H1 (cell line): ENCODE results near the gene PRKAG3. TPM values are rescaled to one million over a fixed set of nuclear protein-coding genes. Genes with fewer than 3 reads are reported as not detected.
"Not testable (repeated sequence)": the region's sequence is repeated elsewhere in the genome, so short reads cannot be mapped to it uniquely, and the experiment has no call there.

Experiments
- CTCF ChIA-PET: fragments of 300-600 bp; sonication (Branson Sonifier 250); formaldehyde crosslinking; loops from one replicate; lab custom pipeline; 2021; ENCODE audit not compliant: partially characterized antibody; lab: Charles Lee
- POLR2A ChIA-PET: fragments of 300-600 bp; sonication (Branson Sonifier 250); formaldehyde crosslinking; loops from one replicate; lab custom pipeline; 2021; ENCODE audit warnings: inconsistent platforms; ENCODE audit not compliant: partially characterized antibody; lab: Charles Lee
- DNase-seq, 2 experiments: peaks; one replicate each; pipeline versions ENCODE4 v3.0.0 to v3.0.0-alpha.2; 2010 to 2022; ENCODE audit warnings: low spot score in 2 of 2, low read depth in 1 of 2, mixed read lengths in 1 of 2
- FAIRE-seq: peaks from 2 replicates; lab custom pipeline; 2011; peaks lifted over from hg19 to GRCh38; lab: Jason Lieb, UNC
- H2AFZ ChIP-seq: 2 replicates; pipeline ENCODE4 v1.8.1; 2012; ENCODE audit warnings: low read length, inconsistent platforms
- H2AK5ac ChIP-seq: 2 replicates; pipeline ENCODE4 v1.6.1; 2013; ENCODE audit warnings: low read depth, low read length
- H2BK120ac ChIP-seq: replicated peaks from 2 replicates; pipeline ENCODE3; 2013; ENCODE audit warnings: low read depth, low read length, inconsistent platforms
- H2BK12ac ChIP-seq: 2 replicates; pipeline ENCODE4 v1.6.1; 2013; ENCODE audit warnings: low read depth, low read length
- H2BK15ac ChIP-seq: 2 replicates; pipeline ENCODE4 v1.6.1; 2013; ENCODE audit warnings: low read length
- H2BK20ac ChIP-seq: 2 replicates; pipeline ENCODE4 v1.6.1; 2013; ENCODE audit warnings: low read length
- H2BK5ac ChIP-seq: 2 replicates; pipeline ENCODE4 v1.6.1; 2013; ENCODE audit warnings: low read depth, low read length
- H3K14ac ChIP-seq: 2 replicates; pipeline ENCODE4 v1.6.1; 2013; ENCODE audit warnings: inconsistent platforms; ENCODE audit not compliant: insufficient read length
- H3K18ac ChIP-seq: 2 replicates; pipeline ENCODE4 v1.6.1; 2013; ENCODE audit warnings: low read length; ENCODE audit errors: extremely low read depth
- H3K23ac ChIP-seq: 2 replicates; pipeline ENCODE4 v1.6.1; 2013; ENCODE audit warnings: inconsistent platforms; ENCODE audit not compliant: insufficient read length
- H3K23me2 ChIP-seq: 2 replicates; pipeline ENCODE4 v1.6.1; 2013; ENCODE audit warnings: low read depth, low read length
- H3K27ac ChIP-seq: 2 replicates; pipeline ENCODE4 v1.6.1; 2011; ENCODE audit warnings: low read depth, low read length, inconsistent platforms
- H3K27me3 ChIP-seq, 4 experiments: replicated peaks in 1 of 4; 1 replicate in 1 of 4; 2 replicates in 3 of 4; pipeline versions ENCODE4 v1.6.1 to v1.8.1; 2011 to 2013; ENCODE audit warnings: low read length in 3 of 4, mild to moderate bottlenecking in 3 of 4, inconsistent platforms in 2 of 4, mixed read lengths in 2 of 4, moderate library complexity in 1 of 4; ENCODE audit not compliant: control insufficient read depth in 3 of 4, insufficient read depth in 3 of 4; ENCODE audit errors: extremely low read depth in 1 of 4
- H3K36me3 ChIP-seq, 4 experiments: 2 replicates each; pipeline versions ENCODE4 v1.6.1 to v1.8.1; 2011 to 2013; ENCODE audit warnings: mild to moderate bottlenecking in 4 of 4, low read length in 3 of 4, moderate library complexity in 2 of 4, control low read depth in 1 of 4, inconsistent platforms in 1 of 4; ENCODE audit not compliant: insufficient read depth in 4 of 4, control insufficient read depth in 2 of 4
- H3K4ac ChIP-seq: replicated peaks from 2 replicates; pipeline ENCODE3; 2013; ENCODE audit warnings: low read length, low read depth, mixed read lengths, inconsistent platforms; ENCODE audit not compliant: insufficient read length
- H3K4me1 ChIP-seq, 4 experiments: replicated peaks in 1 of 4; 1 replicate in 1 of 4; 2 replicates in 3 of 4; pipeline versions ENCODE4 v1.6.1 to v1.8.1; 2011 to 2013; ENCODE audit warnings: low read length in 3 of 4, inconsistent platforms in 2 of 4, mixed read lengths in 1 of 4; ENCODE audit not compliant: insufficient read depth in 4 of 4, control insufficient read depth in 3 of 4
- H3K4me2 ChIP-seq, 2 experiments: 2 replicates each; pipeline versions ENCODE4 v1.6.1 to v1.8.1; 2011 to 2013; ENCODE audit warnings: low read depth in 2 of 2, low read length in 2 of 2, control low read depth in 1 of 2, inconsistent platforms in 1 of 2, mild to moderate bottlenecking in 1 of 2; ENCODE audit not compliant: insufficient read depth in 1 of 2
- H3K4me3 ChIP-seq, 4 experiments: fragments of 200-600, 300-600 bp in 1 of 4; sonication (generic), shearing (Covaris generic), sonication (Bioruptor Twin) in 1 of 4; 2 replicates each; pipeline versions ENCODE4 v1.5.1 to v1.8.1; 2011 to 2016; ENCODE audit warnings: low read length in 4 of 4, low read depth in 3 of 4, control low read depth in 2 of 4, inconsistent platforms in 2 of 4, mild to moderate bottlenecking in 2 of 4, mixed read lengths in 1 of 4, moderate library complexity in 1 of 4; ENCODE audit not compliant: insufficient read depth in 2 of 4; ENCODE audit errors: extremely low read depth in 1 of 4
- H3K56ac ChIP-seq: replicated peaks from 2 replicates; pipeline ENCODE3; 2013; ENCODE audit warnings: low read depth, mild to moderate bottlenecking, mixed read lengths, low read length, inconsistent platforms; ENCODE audit not compliant: insufficient read length
- H3K79me1 ChIP-seq: 2 replicates; pipeline ENCODE4 v1.6.1; 2013; ENCODE audit warnings: low read depth, low read length, control low read depth
- H3K79me2 ChIP-seq, 2 experiments: 2 replicates each; pipeline versions ENCODE4 v1.6.1 to v1.8.1; 2012 to 2013; ENCODE audit warnings: low read length in 2 of 2, mild to moderate bottlenecking in 2 of 2, inconsistent platforms in 1 of 2; ENCODE audit not compliant: insufficient read depth in 2 of 2, control insufficient read depth in 1 of 2
- H3K9ac ChIP-seq, 4 experiments: replicated peaks in 1 of 4; 1 replicate in 1 of 4; 2 replicates in 3 of 4; pipeline versions ENCODE4 v1.6.1 to v1.8.1; 2011 to 2013; ENCODE audit warnings: low read depth in 3 of 4, low read length in 3 of 4, control low read depth in 2 of 4, mild to moderate bottlenecking in 2 of 4, moderate library complexity in 2 of 4, inconsistent platforms in 1 of 4; ENCODE audit errors: extremely low read depth in 1 of 4
- H3K9me3 ChIP-seq, 2 experiments: 2 replicates each; pipeline versions ENCODE4 v1.6.1 to v1.8.1; 2012 to 2013; ENCODE audit warnings: mild to moderate bottlenecking in 2 of 2, moderate library complexity in 2 of 2, control low read depth in 1 of 2, inconsistent platforms in 1 of 2, low read depth in 1 of 2, low read length in 1 of 2, mixed read lengths in 1 of 2; ENCODE audit not compliant: insufficient read depth in 2 of 2
- H4K20me1 ChIP-seq, 2 experiments: replicated peaks in 1 of 2; 2 replicates each; pipeline versions ENCODE3 to v1.8.1; 2011 to 2013; ENCODE audit warnings: inconsistent platforms in 2 of 2, low read length in 2 of 2, mild to moderate bottlenecking in 1 of 2; ENCODE audit not compliant: insufficient read depth in 2 of 2, control insufficient read depth in 1 of 2
- H4K5ac ChIP-seq: 2 replicates; pipeline ENCODE4 v1.6.1; 2013; ENCODE audit warnings: low read length, low read depth, mixed read lengths, inconsistent platforms; ENCODE audit not compliant: insufficient read length
- H4K8ac ChIP-seq: 2 replicates; pipeline ENCODE4 v1.8.0; 2013; ENCODE audit warnings: mild to moderate bottlenecking, moderate library complexity, low read length, inconsistent platforms; ENCODE audit not compliant: insufficient read depth; ENCODE audit errors: extremely low read depth
- H4K91ac ChIP-seq: replicated peaks from 2 replicates; pipeline ENCODE3; 2013; ENCODE audit warnings: low read length, mixed read lengths, inconsistent platforms; ENCODE audit not compliant: insufficient read length
- WGBS, 2 experiments: shearing (Covaris generic) in 1 of 2; methylation state at CpG; one replicate each; pipeline versions ENCODE4 v1.1.6 to v1.1.7; 2013 to 2015; ENCODE audit warnings: low lambda C conversion rate in 2 of 2, mixed read lengths in 2 of 2, inconsistent platforms in 1 of 2, low coverage in 1 of 2, missing lambda C conversion rate in 1 of 2; ENCODE audit not compliant: insufficient replicate concordance in 2 of 2, insufficient coverage in 1 of 2, insufficient read length in 1 of 2; ENCODE audit errors: extremely low coverage in 1 of 2, missing lambda C conversion rate in 1 of 2; 5-methylcytosine and 5-hydroxymethylcytosine counted together
- microRNA-seq, 2 experiments: library from miRNA; unstranded; fragments of <30 nt; microRNA quantifications; one replicate each; pipeline versions ENCODE4 to v1.2.0, GENCODE V29; 2016 to 2020; ENCODE audit warnings: borderline microRNAs expressed in 2 of 2, borderline number of aligned reads in 2 of 2, borderline replicate concordance in 1 of 2
- polyA plus RNA-seq, 7 experiments: library from polyadenylated mRNA; depleted of rRNA in 3 of 7; stranded (reverse) in 5 of 7; unstranded in 2 of 7; fragments of >200 nt in 5 of 7; fragments of 200-250 nt in 2 of 7; gene quantifications; 1 replicate in 5 of 7; 2 replicates in 1 of 7; 4 replicates in 1 of 7; pipeline versions ENCODE4 v1.2.1 to v1.2.3, GENCODE V29; 2011 to 2013; ENCODE audit warnings: missing spikeins in 2 of 7, mixed read lengths in 2 of 7
- total RNA-seq: library from RNA; stranded (reverse); fragmentation: NEBNext Ultra II Directional; extraction: Animal tissue kit (Norgen Biotek cat#: 25700); gene quantifications from 2 replicates; pipeline ENCODE4 v1.2.1, GENCODE V29; 2021

PRKAG3 gene
- total and polyA plus RNA-seq, 2 of the 8 experiments (the other 6 are each of a cell fraction or from before 2014, with no cell fraction given): not detected

DNA sequence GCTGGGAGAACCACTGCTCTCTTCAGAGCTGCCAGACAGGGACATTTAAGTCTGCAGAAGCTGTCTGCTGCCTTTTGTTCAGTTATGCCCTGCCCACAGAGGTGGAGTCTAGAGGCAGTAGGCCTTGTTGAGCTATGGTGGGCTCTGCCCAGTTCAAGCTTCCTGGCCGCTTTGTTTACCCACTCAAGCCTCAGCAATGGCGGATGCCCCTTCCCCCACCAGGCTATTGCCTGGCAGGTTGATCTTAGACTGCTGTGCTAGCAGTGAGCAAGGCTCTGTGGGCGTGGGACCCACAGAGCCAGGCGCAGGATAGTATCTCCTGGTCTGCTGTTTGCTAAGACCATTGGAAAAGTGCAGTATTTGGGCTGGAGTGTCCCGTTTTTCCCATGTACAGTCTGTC lies 58.8 kb downstream of the PRKAG3 start:
- CTCF ChIA-PET: interaction anchor here (1.3 to 2.1 kb wide), 3 partner anchors 9 to 80 kb away, joined by 3 to 5 read pairs (median 4); partner anchors contain the start of gene CYP27A1

More for the DNA sequence above, 58.8 kb downstream of the PRKAG3 start:
- H2BK20ac ChIP-seq, H3K23me2 ChIP-seq, H3K79me2 ChIP-seq, DNase-seq, H4K91ac ChIP-seq, H3K27me3 ChIP-seq, FAIRE-seq, H3K23ac ChIP-seq, H3K9ac ChIP-seq, H2BK120ac ChIP-seq, H2AFZ ChIP-seq, H3K79me1 ChIP-seq, H2AK5ac ChIP-seq, H3K56ac ChIP-seq, H2BK15ac ChIP-seq, H3K36me3 ChIP-seq, H4K20me1 ChIP-seq, H3K4me1 ChIP-seq, H3K4ac ChIP-seq, H3K14ac ChIP-seq, H3K4me2 ChIP-seq, H3K4me3 ChIP-seq, H3K9me3 ChIP-seq, H2BK5ac ChIP-seq, H4K5ac ChIP-seq, H3K18ac ChIP-seq, H4K8ac ChIP-seq, H3K27ac ChIP-seq, H2BK12ac ChIP-seq: not testable (repeated sequence)
- POLR2A ChIA-PET: interaction anchor here (0.6 to 1.3 kb wide), 2 partner anchors 12 to 62 kb away, joined by 3 to 4 read pairs; partner anchors contain the start of gene TTLL4
- 76% methylated on average over 5 of the region's 5 CpGs; no CpG with 5 or more reads in 1 of the 2 experiments for WGBS, 2 experiments

Small RNAs within 50 kb of the gene (microRNA-seq; reads per million reads assigned to microRNA genes)
- gene MIR9500: 0 reads per million in 2 experiments

Other genes starting within 250 kb of the PRKAG3 start
- 0.50 and 0.61 TPM in 2 replicates for gene PLCD4, start 223.9 kb downstream of the PRKAG3 start, total RNA-seq
- 0.16 and 0.21 TPM in 2 replicates for gene PLCD4, start 223.9 kb downstream of the PRKAG3 start, polyA plus RNA-seq (2011; rRNA removed)
- gene ZNF142, start 172.2 kb downstream of the PRKAG3 start, total RNA-seq: 32.5 and 37.9 TPM in 2 replicates
- 9.4 and 18.5 TPM in 2 replicates for gene ZNF142, start 172.2 kb downstream of the PRKAG3 start, polyA plus RNA-seq (2011; rRNA removed)
- gene BCS1L, start 172.1 kb downstream of the PRKAG3 start, total RNA-seq: 22.0 and 23.7 TPM in 2 replicates
- gene BCS1L, start 172.1 kb downstream of the PRKAG3 start, polyA plus RNA-seq (2011; rRNA removed): 37.1 and 60.4 TPM in 2 replicates
- 19.6 and 24.7 TPM in 2 replicates for gene RNF25, start 159.8 kb downstream of the PRKAG3 start, total RNA-seq
- 29.6 and 31.6 TPM in 2 replicates for gene RNF25, start 159.8 kb downstream of the PRKAG3 start, polyA plus RNA-seq (2011; rRNA removed)
- 34.9 and 41.4 TPM in 2 replicates for gene STK36, start 159.7 kb downstream of the PRKAG3 start, total RNA-seq
- 57.6 and 65.8 TPM in 2 replicates for gene STK36, start 159.7 kb downstream of the PRKAG3 start, polyA plus RNA-seq (2011; rRNA removed)
- 105 and 106 TPM in 2 replicates for gene TTLL4, start 121.0 kb downstream of the PRKAG3 start, total RNA-seq
- 63.1 and 71.1 TPM in 2 replicates for gene TTLL4, start 121.0 kb downstream of the PRKAG3 start, polyA plus RNA-seq (2011; rRNA removed)
- gene CYP27A1, start 49.7 kb downstream of the PRKAG3 start, total RNA-seq: 3.9 and 5.4 TPM in 2 replicates
- 12.9 and 14.7 TPM in 2 replicates for gene CYP27A1, start 49.7 kb downstream of the PRKAG3 start, polyA plus RNA-seq (2011; rRNA removed)
- gene WNT6, start 28.0 kb upstream of the PRKAG3 start, total RNA-seq: not detected in 2 replicates
- gene WNT6, start 28.0 kb upstream of the PRKAG3 start, polyA plus RNA-seq (2011; rRNA removed): not detected in 2 replicates
- not detected in 2 replicates for gene WNT10A, start 49.0 kb upstream of the PRKAG3 start, total RNA-seq
- gene WNT10A, start 49.0 kb upstream of the PRKAG3 start, polyA plus RNA-seq (2011; rRNA removed): 0.05 TPM in 1 of 2 replicates, not detected in the other
- gene CDK5R2, start 127.9 kb upstream of the PRKAG3 start, total RNA-seq: not detected in 2 replicates
- 0.14 TPM in 2 replicates for gene CDK5R2, start 127.9 kb upstream of the PRKAG3 start, polyA plus RNA-seq (2011; rRNA removed)
- gene FEV, start 153.4 kb upstream of the PRKAG3 start, total RNA-seq: not detected in 2 replicates
- not detected in 2 replicates for gene FEV, start 153.4 kb upstream of the PRKAG3 start, polyA plus RNA-seq (2011; rRNA removed)
- not detected in 2 replicates for gene CRYBA2, start 161.6 kb upstream of the PRKAG3 start, total RNA-seq
- gene CRYBA2, start 161.6 kb upstream of the PRKAG3 start, polyA plus RNA-seq (2011; rRNA removed): not detected in 2 replicates
- gene CFAP65, start 209.7 kb upstream of the PRKAG3 start, total RNA-seq: 0.13 and 0.19 TPM in 2 replicates
- 0.38 and 0.45 TPM in 2 replicates for gene CFAP65, start 209.7 kb upstream of the PRKAG3 start, polyA plus RNA-seq (2011; rRNA removed)
- not detected in 2 replicates for gene IHH, start 229.1 kb upstream of the PRKAG3 start, total RNA-seq
- gene IHH, start 229.1 kb upstream of the PRKAG3 start, polyA plus RNA-seq (2011; rRNA removed): 0.03 and 0.13 TPM in 2 replicates